ENCODE results near the gene ZDHHC11.

DNA sequence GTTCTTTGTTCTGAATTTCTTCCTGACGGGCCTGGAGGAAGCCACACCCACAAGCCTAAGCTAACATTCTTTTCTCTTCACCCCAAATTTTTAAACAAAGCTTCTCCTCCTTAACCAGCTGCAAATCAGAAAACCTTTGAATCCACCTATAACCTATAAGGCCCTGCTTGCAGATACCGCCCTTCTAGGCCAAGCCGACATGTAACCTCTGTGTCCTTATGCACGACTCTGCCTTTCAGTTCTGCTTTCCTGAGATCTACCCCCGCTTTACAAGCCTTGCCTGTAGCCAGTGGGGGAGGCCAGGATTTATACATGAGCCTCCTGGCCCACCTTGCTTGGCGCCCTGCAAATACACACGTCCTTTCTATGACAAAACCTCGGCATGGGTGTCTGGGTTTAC is 22.5 kb upstream of the ZDHHC11 start:
- TF ChIP-seq CTCF (IDR thresholded peaks at IDR 0.05) (no peak), POLR2A (IDR thresholded peaks at IDR 0.05) (no peak)
